ENCODE data around the gene PDXP. TPM values are rescaled to one million over a fixed set of nuclear protein-coding genes. Genes with fewer than 3 reads are reported as not detected.

The PDXP gene
- total and polyA plus RNA-seq, 2 of the 13 experiments (the other 11 are each of a cell fraction or from before 2014, with no cell fraction given), result 58.2 to 70.6 TPM

DNA sequence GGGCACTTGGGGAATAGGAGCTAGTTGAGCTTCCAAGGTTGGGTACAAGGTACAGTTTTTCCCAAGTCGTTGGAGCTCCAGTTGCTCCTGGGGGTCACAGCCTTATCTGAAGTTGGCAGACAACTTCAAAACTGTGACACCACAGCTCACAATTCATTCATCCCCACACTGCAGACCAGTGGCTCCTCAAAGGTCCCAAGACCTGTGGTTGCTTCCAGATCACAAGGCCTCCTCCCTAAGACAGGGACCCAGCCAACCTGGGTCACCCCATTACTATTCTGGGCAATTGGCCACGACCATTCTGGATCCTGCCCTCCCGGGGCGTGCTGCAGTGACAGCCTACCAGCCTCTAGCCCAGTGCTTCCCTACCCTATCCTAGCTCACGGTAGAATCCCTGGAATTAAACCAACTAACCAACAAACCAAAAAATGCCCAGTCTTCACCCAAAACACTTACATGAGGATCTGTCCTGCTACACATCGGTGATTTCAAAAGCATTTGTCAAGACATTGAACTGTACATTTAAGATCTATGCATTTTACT, 862 bp upstream of the PDXP start (continued):
- TF ChIP-seq TFE3 (CRISPR knock-in tag; IDR thresholded peaks at IDR 0.05), result no peak
- TF ChIP-seq, protein P1, sequence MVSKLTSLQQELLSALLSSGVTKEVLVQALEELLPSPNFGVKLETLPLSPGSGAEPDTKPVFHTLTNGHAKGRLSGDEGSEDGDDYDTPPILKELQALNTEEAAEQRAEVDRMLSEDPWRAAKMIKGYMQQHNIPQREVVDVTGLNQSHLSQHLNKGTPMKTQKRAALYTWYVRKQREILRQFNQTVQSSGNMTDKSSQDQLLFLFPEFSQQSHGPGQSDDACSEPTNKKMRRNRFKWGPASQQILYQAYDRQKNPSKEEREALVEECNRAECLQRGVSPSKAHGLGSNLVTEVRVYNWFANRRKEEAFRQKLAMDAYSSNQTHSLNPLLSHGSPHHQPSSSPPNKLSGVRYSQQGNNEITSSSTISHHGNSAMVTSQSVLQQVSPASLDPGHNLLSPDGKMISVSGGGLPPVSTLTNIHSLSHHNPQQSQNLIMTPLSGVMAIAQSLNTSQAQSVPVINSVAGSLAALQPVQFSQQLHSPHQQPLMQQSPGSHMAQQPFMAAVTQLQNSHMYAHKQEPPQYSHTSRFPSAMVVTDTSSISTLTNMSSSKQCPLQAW (CRISPR knock-in tag; IDR thresholded peaks at IDR 0.05), result 0 out of 2 replicates have a peak, but pooled peaks have one; percentile 16
- no peak for TF ChIP-seq THAP11 (CRISPR knock-in tag; IDR thresholded peaks at IDR 0.05)
- TF ChIP-seq AKAP8 (CRISPR knock-in tag; IDR thresholded peaks at IDR 0.05), result peak; percentile 63; the same call in 1 of the 2 replicates
- 0 out of 2 replicates have a peak, but pooled peaks have one; percentile 9 for TF ChIP-seq HOXA5 (CRISPR knock-in tag; IDR thresholded peaks at IDR 0.05)
- peak; percentile 47; the same call in 1 of the 2 replicates for TF ChIP-seq KDM2A (CRISPR knock-in tag; IDR thresholded peaks at IDR 0.05; ENCODE audit: borderline replicate concordance, low read depth)

GRCh38 chr22:37659066-37659896, 758 bp downstream of the PDXP start:
- Histone ChIP-seq H4K20me1 (ENCODE audit: insufficient read depth, low read length) (peaks cover 40% of the 10 kb centered on the region), H3K9ac (ENCODE audit: insufficient read depth, low read depth, low read length) (peak overlapping the region; percentile 92), H2AFZ (ENCODE audit: low read length) (no peak overlapping the region), H3K9me3 (ENCODE audit: low read length) (no peaks in the 10 kb centered on the region), H3K36me3 (replicated peaks in 1 of 2; ENCODE audit: control insufficient read depth in 1 of 2, insufficient read depth in 2 of 2, low read length in 2 of 2) (peaks cover 2 to 6% of the 10 kb centered on the region in 2 experiments; a peak in 3 of 5 replicates), H3K79me2 (ENCODE audit: insufficient read depth, low read length) (peaks cover 53% of the 10 kb centered on the region), H3K4me1 (ENCODE audit: insufficient read depth, low read length) (peaks cover 59% of the 10 kb centered on the region), H3K4me3 (replicated peaks in 1 of 3; ENCODE audit: insufficient read depth in 1 of 3, low read depth in 2 of 3, low read length in 3 of 3) (peak overlapping the region; percentile 75 to 97 (median 94)), H3K27ac (ENCODE audit: extremely low read length, insufficient read depth, low read length) (peak overlapping the region; percentile 93), H3K27me3 (ENCODE audit: control insufficient read depth in 1 of 2, insufficient read depth in 2 of 2, low read length in 2 of 2) (no peaks in the 10 kb centered on the region; a peak in 1 of 5 replicates), H3K4me2 (ENCODE audit: low read depth, low read length) (peak overlapping the region; percentile 94)
- CTCF ChIA-PET (ENCODE audit: low intra/inter-chr PET ratio, low total read pairs), result interaction anchor here (1.8 kb wide), 1 partner anchor 21 kb away, joined by 3 read pairs; no protein-coding TSS in a partner anchor
- intact Hi-C loops (cut with micrococcal nuclease; ENCODE audit: unreplicated experiment), result loop anchor here (10.0 kb wide), 1 partner anchor 146 kb away; the partner anchor contains the start of gene GCAT
- DNase-seq (ENCODE audit: low spot score), result peak; percentile 73
- ATAC-seq, result peak; percentile 6; the same call in 1 of the 3 replicates
- POLR2A ChIA-PET, result interaction anchor here (0.9 to 11.2 kb wide), 17 partner anchors 9 to 158 kb away, joined by 3 to 242 read pairs (median 13); partner anchors contain the start of genes GCAT, GGA1, LGALS1 and NOL12
- in situ Hi-C loops (cut with HindIII; ENCODE audit: extremely low pct_ligation_motif_present, low pct_unique_long_range_greater_than_20kb), result no loop called here
- 4% methylated on average over 6 of the region's 68 CpGs for whole genome bisulfite sequencing (ENCODE audit: low lambda C conversion rate)
- BruUV-seq (replicated peaks), result TSS peak; percentile 80
- peak; percentile 93 for FAIRE-seq
- TF ChIP-seq AHR (CRISPR knock-in tag; IDR thresholded peaks at IDR 0.05) (no peak), ELK4 (CRISPR knock-in tag; IDR thresholded peaks at IDR 0.05; ENCODE audit: borderline replicate concordance) (no peak), SSRP1 (CRISPR knock-in tag; IDR thresholded peaks at IDR 0.05) (no peak), TGIF2 (CRISPR knock-in tag; IDR thresholded peaks at IDR 0.05) (peak; percentile 81; the same call in 1 of the 2 replicates), ZNF337 (CRISPR knock-in tag; IDR thresholded peaks at IDR 0.05; ENCODE audit: borderline replicate concordance, low read depth) (0 out of 2 replicates have a peak, but pooled peaks have one; percentile 55)
- TF ChIP-seq, protein P2, sequence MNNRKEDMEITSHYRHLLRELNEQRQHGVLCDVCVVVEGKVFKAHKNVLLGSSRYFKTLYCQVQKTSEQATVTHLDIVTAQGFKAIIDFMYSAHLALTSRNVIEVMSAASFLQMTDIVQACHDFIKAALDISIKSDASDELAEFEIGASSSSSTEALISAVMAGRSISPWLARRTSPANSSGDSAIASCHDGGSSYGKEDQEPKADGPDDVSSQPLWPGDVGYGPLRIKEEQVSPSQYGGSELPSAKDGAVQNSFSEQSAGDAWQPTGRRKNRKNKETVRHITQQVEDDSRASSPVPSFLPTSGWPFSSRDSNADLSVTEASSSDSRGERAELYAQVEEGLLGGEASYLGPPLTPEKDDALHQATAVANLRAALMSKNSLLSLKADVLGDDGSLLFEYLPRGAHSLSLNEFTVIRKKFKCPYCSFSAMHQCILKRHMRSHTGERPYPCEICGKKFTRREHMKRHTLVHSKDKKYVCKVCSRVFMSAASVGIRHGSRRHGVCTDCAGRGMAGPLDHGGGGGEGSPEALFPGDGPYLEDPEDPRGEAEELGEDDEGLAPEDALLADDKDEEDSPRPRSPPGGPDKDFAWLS (CRISPR knock-in tag; IDR thresholded peaks at IDR 0.05; ENCODE audit: borderline replicate concordance), result peak; percentile 7; the same call in 1 of the 2 replicates

Measured in HepG2 (cell line).